ENCODE data around the gene EHF. TPM values are rescaled to one million over a fixed set of nuclear protein-coding genes. Genes with fewer than 3 reads are reported as not detected.

Gene EHF
- total and polyA plus RNA-seq, 2 of the 13 experiments (the other 11 are each of a cell fraction or from before 2014, with no cell fraction given): 0.04 to 0.46 TPM

GRCh38 chr11:34600339-34601084, 20.4 kb upstream of the EHF start (continued):
- TF ChIP-seq STAT6 (CRISPR knock-in tag; IDR thresholded peaks at IDR 0.05; ENCODE audit: borderline replicate concordance) (0 out of 2 replicates have a peak, but pooled peaks have one; percentile 19), ZNF569 (CRISPR knock-in tag; IDR thresholded peaks at IDR 0.05; ENCODE audit: borderline replicate concordance) (0 out of 2 replicates have a peak, but pooled peaks have one; percentile 36), AKAP8 (CRISPR knock-in tag; IDR thresholded peaks at IDR 0.05) (0 out of 2 replicates have a peak, but pooled peaks have one; percentile 24), ZBTB20 (CRISPR knock-in tag; IDR thresholded peaks at IDR 0.05; ENCODE audit: borderline replicate concordance, low read depth) (peak; percentile 37; the same call in 1 of the 2 replicates), KAT7 (CRISPR knock-in tag; IDR thresholded peaks at IDR 0.05; ENCODE audit: borderline replicate concordance) (peak; percentile 57; the same call in 1 of the 2 replicates), ZNF547 (CRISPR knock-in tag; IDR thresholded peaks at IDR 0.05) (peak; percentile 65; the same call in 1 of the 2 replicates), ZNF280D (CRISPR knock-in tag; IDR thresholded peaks at IDR 0.05) (peak; percentile 67; the same call in 1 of the 2 replicates)
- TF ChIP-seq, protein P1, sequence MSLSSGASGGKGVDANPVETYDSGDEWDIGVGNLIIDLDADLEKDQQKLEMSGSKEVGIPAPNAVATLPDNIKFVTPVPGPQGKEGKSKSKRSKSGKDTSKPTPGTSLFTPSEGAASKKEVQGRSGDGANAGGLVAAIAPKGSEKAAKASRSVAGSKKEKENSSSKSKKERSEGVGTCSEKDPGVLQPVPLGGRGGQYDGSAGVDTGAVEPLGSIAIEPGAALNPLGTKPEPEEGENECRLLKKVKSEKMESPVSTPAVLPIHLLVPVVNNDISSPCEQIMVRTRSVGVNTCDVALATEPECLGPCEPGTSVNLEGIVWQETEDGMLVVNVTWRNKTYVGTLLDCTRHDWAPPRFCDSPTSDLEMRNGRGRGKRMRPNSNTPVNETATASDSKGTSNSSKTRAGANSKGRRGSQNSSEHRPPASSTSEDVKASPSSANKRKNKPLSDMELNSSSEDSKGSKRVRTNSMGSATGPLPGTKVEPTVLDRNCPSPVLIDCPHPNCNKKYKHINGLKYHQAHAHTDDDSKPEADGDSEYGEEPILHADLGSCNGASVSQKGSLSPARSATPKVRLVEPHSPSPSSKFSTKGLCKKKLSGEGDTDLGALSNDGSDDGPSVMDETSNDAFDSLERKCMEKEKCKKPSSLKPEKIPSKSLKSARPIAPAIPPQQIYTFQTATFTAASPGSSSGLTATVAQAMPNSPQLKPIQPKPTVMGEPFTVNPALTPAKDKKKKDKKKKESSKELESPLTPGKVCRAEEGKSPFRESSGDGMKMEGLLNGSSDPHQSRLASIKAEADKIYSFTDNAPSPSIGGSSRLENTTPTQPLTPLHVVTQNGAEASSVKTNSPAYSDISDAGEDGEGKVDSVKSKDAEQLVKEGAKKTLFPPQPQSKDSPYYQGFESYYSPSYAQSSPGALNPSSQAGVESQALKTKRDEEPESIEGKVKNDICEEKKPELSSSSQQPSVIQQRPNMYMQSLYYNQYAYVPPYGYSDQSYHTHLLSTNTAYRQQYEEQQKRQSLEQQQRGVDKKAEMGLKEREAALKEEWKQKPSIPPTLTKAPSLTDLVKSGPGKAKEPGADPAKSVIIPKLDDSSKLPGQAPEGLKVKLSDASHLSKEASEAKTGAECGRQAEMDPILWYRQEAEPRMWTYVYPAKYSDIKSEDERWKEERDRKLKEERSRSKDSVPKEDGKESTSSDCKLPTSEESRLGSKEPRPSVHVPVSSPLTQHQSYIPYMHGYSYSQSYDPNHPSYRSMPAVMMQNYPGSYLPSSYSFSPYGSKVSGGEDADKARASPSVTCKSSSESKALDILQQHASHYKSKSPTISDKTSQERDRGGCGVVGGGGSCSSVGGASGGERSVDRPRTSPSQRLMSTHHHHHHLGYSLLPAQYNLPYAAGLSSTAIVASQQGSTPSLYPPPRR (CRISPR knock-in tag; IDR thresholded peaks at IDR 0.05; ENCODE audit: borderline replicate concordance): peak; percentile 71; the same call in 1 of the 2 replicates
- TF ChIP-seq, protein P2, sequence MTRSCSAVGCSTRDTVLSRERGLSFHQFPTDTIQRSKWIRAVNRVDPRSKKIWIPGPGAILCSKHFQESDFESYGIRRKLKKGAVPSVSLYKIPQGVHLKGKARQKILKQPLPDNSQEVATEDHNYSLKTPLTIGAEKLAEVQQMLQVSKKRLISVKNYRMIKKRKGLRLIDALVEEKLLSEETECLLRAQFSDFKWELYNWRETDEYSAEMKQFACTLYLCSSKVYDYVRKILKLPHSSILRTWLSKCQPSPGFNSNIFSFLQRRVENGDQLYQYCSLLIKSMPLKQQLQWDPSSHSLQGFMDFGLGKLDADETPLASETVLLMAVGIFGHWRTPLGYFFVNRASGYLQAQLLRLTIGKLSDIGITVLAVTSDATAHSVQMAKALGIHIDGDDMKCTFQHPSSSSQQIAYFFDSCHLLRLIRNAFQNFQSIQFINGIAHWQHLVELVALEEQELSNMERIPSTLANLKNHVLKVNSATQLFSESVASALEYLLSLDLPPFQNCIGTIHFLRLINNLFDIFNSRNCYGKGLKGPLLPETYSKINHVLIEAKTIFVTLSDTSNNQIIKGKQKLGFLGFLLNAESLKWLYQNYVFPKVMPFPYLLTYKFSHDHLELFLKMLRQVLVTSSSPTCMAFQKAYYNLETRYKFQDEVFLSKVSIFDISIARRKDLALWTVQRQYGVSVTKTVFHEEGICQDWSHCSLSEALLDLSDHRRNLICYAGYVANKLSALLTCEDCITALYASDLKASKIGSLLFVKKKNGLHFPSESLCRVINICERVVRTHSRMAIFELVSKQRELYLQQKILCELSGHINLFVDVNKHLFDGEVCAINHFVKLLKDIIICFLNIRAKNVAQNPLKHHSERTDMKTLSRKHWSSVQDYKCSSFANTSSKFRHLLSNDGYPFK (CRISPR knock-in tag; IDR thresholded peaks at IDR 0.05; ENCODE audit: borderline replicate concordance): 0 out of 2 replicates have a peak, but pooled peaks have one; percentile 25
- TF ChIP-seq, protein P3, sequence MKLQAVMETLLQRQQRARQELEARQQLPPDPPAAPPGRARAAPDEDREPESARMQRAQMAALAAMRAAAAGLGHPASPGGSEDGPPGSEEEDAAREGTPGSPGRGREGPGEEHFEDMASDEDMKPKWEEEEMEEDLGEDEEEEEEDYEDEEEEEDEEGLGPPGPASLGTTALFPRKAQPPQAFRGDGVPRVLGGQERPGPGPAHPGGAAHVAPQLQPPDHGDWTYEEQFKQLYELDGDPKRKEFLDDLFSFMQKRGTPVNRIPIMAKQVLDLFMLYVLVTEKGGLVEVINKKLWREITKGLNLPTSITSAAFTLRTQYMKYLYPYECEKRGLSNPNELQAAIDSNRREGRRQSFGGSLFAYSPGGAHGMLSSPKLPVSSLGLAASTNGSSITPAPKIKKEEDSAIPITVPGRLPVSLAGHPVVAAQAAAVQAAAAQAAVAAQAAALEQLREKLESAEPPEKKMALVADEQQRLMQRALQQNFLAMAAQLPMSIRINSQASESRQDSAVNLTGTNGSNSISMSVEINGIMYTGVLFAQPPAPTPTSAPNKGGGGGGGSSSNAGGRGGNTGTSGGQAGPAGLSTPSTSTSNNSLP (IDR thresholded peaks at IDR 0.05; ENCODE audit: low read depth, low read length): peak; percentile 58; the same call in 1 of the 2 replicates

Data from HepG2 (cell line).